ENCODE data around the gene EZR.

- no peak for TF ChIP-seq CTCF (IDR thresholded peaks at IDR 0.05)
- no peak for TF ChIP-seq EZH2 (IDR thresholded peaks at IDR 0.05; ENCODE audit: borderline replicate concordance, insufficient read depth, low read depth, low read length, poor library complexity, severe bottlenecking)
Measured at GRCh38 chr6:158853072-158853879, 34.1 kb upstream of the EZR start.
